Measurements from ENCODE around the gene CACNA1G.

DNA sequence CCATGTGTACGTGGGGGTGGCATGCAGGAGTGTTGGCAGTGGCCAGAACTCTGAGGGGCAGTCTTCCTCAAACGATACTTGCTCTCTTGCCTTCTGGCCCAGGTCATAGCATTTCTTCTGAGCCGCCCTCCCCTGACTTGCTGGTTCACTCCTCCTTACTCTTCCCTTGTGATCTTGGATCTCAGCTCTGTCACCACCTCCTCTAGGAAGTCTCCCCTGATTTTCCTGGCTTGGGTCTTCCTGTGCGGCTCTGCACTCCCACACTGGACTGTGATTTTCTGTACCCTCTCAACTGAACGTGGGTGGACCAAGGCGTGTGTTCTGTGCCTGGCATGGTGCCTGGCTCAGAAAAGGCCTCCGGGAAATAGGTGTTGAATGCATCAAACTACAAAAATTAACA lies 25.1 kb upstream of the CACNA1G start:
- TF ChIP-seq POLR2A (IDR thresholded peaks at IDR 0.05) (no peak), POLR2AphosphoS5 (IDR thresholded peaks at IDR 0.05) (no peak)

Measured in gastroesophageal sphincter (tissue), 2 donors.